Keratinocyte (primary cell): ENCODE measurements around the gene AGPAT2.

Source experiments
- EZH2 ChIP-seq: IDR thresholded peaks from one replicate; pipeline ENCODE4 v1.6.1; 2012; ENCODE audit warnings: inconsistent platforms, mild to moderate bottlenecking, low read length, moderate library complexity
- TF ChIP-seq, protein P1 (sequence below), 3 experiments: IDR thresholded peaks in 1 of 3; conservative IDR thresholded peaks in 1 of 3; optimal IDR thresholded peaks in 1 of 3; 2 replicates in 2 of 3; 3 replicates in 1 of 3; pipeline versions ENCODE3 to v1.5.1; 2011; ENCODE audit warnings: low read length in 3 of 3, mild to moderate bottlenecking in 3 of 3, moderate library complexity in 2 of 3, control low read depth in 1 of 3, inconsistent platforms in 1 of 3; ENCODE audit not compliant: insufficient read depth in 2 of 3; ENCODE audit errors: extremely low read depth in 1 of 3

DNA sequence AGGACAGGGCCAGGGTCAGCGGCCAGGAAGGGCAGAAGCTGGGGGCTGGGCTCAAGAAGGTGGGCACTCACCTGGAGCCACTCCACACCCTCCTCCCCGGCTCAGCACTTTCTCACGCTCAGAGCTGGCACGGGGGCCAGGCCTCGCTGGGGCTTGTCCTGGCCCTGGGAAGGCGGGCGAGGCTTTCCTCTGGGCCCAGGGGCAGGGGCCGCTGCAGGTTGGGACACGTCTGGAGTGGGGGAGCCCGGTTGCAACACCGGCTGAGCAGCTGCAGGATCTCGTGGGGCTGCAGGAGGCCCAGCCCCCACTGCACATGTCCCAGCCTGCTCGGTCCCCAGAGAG lies 63.4 kb downstream of the AGPAT2 start:
- TF ChIP-seq, protein P1, sequence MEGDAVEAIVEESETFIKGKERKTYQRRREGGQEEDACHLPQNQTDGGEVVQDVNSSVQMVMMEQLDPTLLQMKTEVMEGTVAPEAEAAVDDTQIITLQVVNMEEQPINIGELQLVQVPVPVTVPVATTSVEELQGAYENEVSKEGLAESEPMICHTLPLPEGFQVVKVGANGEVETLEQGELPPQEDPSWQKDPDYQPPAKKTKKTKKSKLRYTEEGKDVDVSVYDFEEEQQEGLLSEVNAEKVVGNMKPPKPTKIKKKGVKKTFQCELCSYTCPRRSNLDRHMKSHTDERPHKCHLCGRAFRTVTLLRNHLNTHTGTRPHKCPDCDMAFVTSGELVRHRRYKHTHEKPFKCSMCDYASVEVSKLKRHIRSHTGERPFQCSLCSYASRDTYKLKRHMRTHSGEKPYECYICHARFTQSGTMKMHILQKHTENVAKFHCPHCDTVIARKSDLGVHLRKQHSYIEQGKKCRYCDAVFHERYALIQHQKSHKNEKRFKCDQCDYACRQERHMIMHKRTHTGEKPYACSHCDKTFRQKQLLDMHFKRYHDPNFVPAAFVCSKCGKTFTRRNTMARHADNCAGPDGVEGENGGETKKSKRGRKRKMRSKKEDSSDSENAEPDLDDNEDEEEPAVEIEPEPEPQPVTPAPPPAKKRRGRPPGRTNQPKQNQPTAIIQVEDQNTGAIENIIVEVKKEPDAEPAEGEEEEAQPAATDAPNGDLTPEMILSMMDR (optimal IDR thresholded peaks at IDR 0.05 in 1 of 3, IDR thresholded peaks at IDR 0.05 in 1 of 3, conservative IDR thresholded peaks at IDR 0.05 in 1 of 3; ENCODE audit: extremely low read depth in 1 of 3, insufficient read depth in 2 of 3, low read length in 3 of 3): no peak
- no peak for TF ChIP-seq EZH2
